IPS DF 4.7 (cell line): ENCODE measurements around the gene ZNF618.

Source experiments
- DNase-seq: peaks from one replicate; pipeline ENCODE4 v3.0.0-alpha.2; 2013; ENCODE audit warnings: low spot score; ENCODE audit errors: extremely low read depth

ZNF618 gene

GRCh38 chr9:113882636-113883164 is 6.6 kb downstream of the ZNF618 start:
- DNase-seq: no peak

DNA sequence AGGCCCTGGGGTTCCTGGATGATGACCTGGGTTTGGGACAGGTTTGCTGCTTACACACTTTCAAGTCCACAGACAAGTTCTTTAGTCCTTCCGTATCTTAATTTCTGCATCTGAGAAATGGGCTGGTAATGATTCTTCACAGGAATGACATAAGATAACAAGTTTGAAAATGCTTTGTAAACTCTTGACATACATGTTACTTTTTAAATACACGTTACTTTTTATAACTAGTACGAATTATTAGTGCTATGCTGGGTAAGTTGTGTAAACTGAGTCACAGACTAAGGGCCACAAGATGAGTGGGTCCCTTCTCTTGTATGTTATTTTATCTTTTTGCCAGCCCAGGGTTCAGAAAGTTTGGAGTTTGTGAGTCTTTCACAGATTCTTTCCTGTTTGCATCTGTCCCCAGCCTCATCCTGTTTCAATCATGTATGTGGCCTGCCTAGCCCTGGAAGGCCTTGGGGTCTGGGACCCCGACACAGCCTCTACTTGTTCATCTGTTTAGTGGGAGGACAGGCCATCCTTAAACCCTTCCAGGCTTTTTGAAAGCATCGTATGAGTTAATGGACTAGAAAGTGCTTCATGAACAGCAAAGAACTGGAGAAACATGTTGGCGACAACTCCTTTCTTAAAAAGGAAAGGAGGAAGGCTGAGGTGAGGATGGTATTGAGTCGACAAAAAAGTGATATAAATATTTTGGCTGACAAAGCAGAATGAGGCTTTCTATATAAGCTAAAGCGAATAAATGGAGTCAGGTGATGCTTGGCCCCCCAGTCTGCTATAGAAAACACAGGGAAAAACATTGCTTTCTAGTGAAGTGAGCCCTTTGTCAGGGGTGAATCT is 9.3 kb downstream of the ZNF618 start:
- DNase-seq: no peak

- no peak for DNase-seq
Measured at GRCh38 chr9:113886026-113886369, 9.9 kb downstream of the ZNF618 start.

GRCh38 chr9:113886466-113886865 is 10.4 kb downstream of the ZNF618 start:
- no peak for DNase-seq

- DNase-seq: no peak
Measured at GRCh38 chr9:113886933-113887332, 10.8 kb downstream of the ZNF618 start.

DNA sequence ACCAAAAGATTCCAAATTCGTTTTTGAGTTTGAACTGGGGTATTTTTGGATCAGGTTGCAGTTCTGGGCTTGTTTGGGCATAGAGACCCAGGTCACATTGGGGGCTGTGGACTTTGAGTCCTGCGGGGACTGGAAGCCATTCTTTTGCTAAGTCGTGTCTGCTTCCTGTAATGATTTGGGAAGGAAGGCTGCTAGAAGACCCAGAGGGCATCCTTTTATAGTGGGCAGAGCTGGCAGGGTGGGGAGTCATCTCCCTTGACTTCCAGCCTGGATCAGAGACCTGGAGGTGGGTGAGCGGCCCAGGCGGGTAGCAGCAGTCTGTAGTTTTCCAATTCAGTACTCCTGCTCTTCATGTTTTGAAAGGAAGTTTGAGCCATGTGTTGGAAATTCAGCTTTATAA is 11.3 kb downstream of the ZNF618 start:
- no peak for DNase-seq

DNA sequence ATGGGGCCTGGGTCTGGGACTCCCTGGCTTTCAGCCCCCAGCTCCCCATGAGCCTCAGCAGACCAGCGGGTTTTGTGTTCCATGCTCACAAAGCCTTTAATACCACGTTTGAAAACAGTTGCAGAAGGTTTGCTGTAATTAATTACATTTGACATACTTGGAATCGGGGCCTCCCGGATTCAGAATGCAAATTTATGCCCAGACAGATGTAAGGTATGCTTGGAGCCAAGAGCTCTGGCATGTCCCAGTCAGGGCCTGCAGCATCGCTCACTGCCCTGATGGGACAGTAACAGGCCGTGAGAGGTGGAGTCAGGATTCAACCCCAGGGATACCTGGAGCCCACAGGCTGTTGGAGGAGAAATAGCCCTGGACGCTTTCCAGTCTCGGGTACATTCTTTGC is 12.2 kb downstream of the ZNF618 start:
- DNase-seq: no peak

GRCh38 chr9:113888976-113889375 is 12.9 kb downstream of the ZNF618 start:
- no peak for DNase-seq

- DNase-seq: no peak
Measured at GRCh38 chr9:113890704-113891103, 14.6 kb downstream of the ZNF618 start.

DNA sequence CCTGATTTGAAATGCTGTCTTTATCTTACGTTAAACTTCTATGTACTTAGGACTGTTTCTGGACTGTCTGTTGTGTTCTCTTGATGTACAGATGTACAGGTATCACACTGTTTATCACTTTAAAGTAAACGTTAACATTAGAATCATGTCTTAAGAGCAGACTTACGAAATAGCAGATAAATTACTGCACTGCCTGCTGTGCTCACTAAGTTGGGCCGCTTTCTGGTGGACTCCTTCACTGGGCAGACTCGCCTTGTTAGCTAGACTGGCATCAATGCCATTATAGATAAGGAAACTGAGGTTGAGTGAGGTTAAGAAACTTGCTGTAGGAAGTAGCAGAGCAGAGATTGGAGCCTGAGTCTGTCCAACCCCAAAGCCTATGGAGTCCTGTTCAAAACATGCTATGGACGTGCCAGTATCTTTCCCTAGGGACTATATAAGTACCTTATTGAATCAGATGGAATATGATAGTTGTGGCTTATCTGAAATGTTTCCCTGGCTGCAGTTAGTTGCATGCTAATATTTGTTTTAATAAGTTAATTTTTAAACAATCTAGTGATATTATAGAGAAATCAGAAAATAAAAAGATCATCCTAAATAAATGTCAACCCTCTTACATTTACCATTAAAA is 16.9 kb downstream of the ZNF618 start:
- DNase-seq: no peak

DNA sequence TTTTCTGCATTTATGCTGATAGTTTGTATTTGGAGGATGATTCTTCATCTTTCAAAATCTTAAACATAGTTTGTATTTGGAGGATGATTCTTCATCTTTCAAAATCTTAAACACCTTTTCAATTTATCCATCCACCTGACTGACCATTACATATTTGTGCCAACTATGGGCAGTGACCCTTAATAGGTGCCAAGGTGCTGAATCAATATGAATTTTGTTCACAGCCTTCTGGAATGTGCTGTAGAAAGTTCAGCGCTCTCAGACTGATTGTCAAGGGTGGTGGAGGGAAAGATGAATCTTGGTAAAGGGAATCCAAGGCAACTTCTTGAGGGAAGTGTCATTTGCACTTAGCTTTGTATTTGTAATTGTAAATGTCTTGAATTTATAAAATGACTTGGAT is 18.1 kb downstream of the ZNF618 start:
- no peak for DNase-seq

DNA sequence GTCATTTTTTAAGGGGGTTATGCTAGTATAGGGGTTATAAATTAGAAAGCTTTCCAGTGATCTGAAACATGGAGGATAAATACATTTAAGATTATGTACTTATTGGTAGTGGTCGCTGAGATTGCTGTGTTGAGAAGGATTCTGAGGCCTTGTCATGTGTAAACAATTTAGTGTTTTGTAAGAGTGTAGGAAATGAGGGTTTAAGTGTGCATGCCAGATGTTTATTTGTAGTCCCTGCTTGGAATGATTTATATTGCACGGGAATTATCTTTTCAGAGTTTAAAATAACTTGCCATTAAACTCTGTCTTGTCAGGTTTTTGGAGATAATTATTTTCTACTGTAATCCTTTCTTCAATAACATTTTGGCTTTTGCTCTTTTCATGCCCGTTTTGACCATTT is 19.4 kb downstream of the ZNF618 start:
- no peak for DNase-seq

- no peak for DNase-seq
Measured at GRCh38 chr9:113896713-113897112, 20.6 kb downstream of the ZNF618 start.

DNA sequence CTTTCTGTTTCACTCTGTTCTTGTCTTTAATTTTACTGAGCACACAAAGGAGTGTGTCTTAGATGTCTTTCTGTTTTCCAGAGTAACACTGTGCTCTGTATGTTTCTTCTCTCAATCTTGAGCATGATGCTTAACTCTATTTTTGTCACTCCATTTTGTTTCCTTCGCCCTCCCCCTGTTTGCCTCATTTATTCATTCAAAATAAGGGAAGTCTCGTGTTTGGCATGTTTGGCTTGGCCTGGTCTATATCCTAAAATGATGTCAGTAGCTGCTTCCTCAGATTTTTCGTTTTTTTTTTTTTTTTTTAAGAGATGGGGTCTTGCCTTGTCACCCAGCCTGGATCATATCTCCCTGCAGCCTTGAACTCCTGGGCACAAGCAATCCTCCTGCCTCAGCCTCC is 22.0 kb downstream of the ZNF618 start:
- DNase-seq: no peak

GRCh38 chr9:113898596-113898995 is 22.5 kb downstream of the ZNF618 start:
- no peak for DNase-seq

DNA sequence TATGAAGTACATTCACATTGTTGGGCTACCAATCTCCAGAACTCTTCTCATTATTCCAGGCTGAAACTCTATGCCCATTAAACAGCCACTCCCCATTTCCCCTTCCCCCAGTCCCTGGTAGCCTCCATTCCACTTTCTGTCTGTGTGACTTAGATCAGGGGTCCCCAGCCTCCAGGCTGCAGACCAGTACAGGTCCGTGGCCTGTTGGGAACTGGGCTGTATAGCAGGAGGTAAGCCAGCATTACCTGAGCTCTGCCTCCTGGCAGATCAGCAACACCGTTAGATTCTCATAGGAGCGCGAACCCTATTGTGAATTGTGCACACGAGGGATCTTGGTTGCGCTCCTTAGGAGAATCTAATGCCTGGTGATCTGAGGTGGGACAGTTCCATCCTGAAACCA is 23.1 kb downstream of the ZNF618 start:
- no peak for DNase-seq

GRCh38 chr9:113901221-113901688 is 25.1 kb downstream of the ZNF618 start:
- no peak for DNase-seq

DNA sequence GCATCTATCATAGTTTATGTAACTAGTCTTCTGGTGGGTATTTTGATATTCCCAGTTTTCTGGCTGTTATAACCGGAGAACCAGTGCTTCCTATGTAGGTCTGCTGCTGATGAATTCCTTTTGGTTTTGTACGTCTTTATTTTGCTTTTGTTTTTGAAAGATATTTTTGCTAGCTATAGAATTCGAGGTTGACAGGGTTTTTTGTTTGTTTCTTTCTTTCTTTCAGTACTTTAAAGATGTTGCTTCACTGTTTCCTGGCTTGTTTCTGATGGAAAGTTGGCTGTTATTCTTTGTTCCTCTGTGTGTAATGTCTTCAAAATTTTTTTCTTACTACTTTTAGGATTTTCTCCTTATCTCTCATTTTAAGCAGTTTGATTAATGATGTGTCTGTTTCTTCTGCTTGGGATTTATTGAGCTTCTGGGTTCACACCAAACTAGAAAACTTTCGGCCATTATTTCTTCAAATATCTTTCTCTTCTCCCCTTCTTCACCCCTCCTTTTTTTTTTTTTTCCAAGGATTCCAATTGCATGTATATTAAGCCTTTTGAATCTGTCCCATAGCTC is 27.5 kb downstream of the ZNF618 start:
- DNase-seq: no peak

GRCh38 chr9:113906411-113907110 is 30.5 kb downstream of the ZNF618 start:
- DNase-seq: no peak

DNA sequence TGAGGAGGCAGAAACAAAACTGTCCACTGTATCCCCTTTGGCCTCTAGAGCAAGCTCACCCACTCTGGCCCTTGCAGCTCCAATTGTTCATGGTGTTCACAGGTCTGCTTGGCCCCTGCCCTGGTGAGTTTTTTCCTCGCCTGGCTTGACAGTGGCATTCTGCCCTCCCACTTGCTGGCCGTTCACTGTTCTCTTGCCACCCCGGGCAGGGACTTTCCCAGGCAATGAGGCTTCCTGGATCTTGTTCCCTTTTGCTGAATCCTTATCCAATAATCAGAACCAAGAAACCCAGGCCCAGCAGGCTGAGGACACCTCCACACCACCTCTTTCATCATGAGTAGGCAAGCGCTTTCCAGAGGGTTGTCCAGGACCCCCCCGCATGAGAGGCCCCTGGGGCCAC is 31.2 kb downstream of the ZNF618 start:
- DNase-seq: no peak

DNA sequence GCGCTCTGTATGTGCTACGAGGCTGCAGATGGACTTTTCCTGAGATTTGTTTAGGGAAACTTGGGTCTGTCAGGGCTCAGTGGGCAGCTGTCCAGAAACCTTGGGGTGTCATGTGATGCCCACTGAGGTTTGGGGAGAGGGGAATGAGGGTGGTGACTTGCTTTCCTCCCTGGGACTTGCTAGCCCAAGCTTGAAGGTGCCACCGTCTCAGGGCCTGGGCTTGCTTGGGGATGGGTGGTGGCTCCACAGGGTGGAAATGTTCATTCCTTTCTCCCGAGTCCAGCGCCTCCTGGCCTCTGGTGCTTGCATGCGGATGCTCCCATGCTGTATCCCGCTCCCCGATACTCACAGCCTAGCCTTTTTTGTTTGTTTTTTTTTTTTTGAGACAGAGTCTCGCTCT is 33.3 kb downstream of the ZNF618 start:
- DNase-seq: no peak
